T-helper 2 cell treated with Interferon-gamma antibody and Interleukin-4, amounts not matched to agents 100 ng/mL and 5 ng/mL, for 36 hours (primary cell): Measurements from ENCODE around the gene PSIP1. TPM values are rescaled to one million over a fixed set of nuclear protein-coding genes. Genes with fewer than 3 reads are reported as not detected.
"Not testable (repeated sequence)": the region's sequence is repeated elsewhere in the genome, so short reads cannot be mapped to it uniquely, and the experiment has no call there.

Experiments
- intact Hi-C: fragments of 100-400 bp; cut with micrococcal nuclease; formaldehyde crosslinking; loops from one replicate; pipeline ENCODE4 v1.15.1; 2023
- total RNA-seq: library from RNA; stranded (reverse); gene quantifications from 2 replicates; pipeline ENCODE4 v1.2.3, GENCODE V29; 2022

Gene PSIP1
- total RNA-seq = 117 and 127 TPM in 2 replicates

DNA sequence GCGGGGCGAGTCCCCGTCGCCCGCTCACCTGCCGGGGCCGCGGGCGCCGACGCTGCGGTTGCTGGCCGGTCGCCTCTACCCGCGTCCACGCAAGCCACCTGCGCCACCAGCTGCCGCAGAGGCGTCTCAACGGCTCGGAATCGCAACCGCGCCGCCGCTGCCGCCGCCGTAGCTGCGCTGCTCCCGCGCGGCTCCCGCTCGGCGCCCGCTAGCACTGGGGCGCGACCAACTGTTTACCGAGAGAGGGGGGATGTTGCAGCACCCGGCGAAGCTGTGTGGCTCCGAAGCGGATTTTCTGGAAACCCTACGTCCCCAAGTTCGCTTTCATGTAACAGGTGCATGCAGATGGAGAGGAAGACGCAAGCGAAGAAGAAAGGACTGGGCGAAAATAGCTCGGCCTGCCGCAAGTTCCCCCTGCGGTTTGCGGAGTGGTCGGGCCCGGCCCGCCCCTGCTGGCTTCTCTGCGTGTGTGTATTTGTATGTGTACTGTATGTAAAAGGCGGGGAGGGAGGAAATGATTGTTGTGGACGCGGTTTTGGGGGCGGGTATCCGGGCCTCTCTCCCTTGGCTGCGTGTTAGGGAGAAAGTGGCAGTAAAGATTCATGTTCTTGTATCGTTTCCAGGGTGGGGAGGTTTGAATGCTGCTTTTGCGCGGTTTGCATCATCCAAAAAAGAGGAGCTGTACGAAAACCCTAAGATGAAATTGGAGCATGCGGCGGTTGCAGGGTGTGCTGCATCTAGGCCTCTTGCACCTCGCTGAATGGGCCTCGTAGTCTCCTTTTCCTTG is at the start of gene PSIP1:
TSS of gene PSIP1 (minus strand) at position 182 of the 787 bp plus-strand sequence. CDS start 782 bp downstream, outside the sequence.
- intact Hi-C loops = loop anchor here (1.0 to 10.0 kb wide), 9 partner anchors 10 to 1189 kb away; partner anchors contain the start of gene SNAPC3

GRCh38 chr9:15553528-15553898 is 42.7 kb upstream of the PSIP1 start:
- intact Hi-C loops = loop anchor here (2.0 kb wide), 1 partner anchor 255 kb away; no protein-coding TSS in a partner anchor

DNA sequence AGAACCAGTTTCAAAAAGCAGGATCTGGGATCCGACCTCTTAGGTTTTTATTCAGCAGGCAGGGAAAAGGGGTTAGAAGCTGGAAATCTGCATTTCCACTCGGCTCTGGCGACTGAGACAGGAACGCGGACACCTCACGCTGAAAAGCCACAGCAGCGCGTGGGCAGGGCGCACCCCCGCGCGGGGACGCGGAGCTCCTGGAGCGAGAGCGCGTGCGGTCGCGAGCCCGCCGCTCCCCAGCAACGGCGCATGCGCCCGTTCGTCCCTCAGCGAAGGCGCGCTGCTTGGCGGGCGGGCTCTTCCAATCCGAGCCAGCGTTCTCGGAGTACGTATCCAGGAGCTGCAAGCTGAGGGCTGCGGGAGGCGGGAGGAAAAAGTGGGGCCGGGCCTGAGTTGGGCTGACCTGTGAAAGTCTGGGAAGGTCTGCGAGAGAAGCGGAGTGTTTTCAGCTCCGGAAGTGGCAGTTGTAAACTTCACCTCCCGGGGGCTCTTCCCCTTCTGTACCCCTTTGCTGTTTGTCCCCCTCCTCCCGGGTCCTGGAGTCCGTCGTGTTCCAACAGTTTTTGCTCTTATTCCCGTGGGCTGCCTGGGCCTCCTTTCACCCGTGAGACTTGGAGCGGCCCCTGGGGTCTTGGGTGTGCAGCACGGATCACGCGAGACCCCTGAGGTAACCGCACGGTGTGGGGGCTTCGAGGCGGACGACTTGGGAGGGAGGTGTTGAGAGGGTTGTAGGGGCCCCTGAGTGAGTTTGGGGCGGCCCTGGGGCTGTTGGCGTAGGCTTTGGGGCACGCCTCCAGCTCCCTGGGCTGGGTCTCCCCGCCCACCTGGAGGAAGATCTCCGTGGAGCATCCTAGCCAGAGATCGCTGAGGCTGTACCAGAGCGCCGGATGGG is 42.1 kb upstream of the PSIP1 start, which contains the start of gene CCDC171:
TSS of gene CCDC171 (plus strand) at position 408 of the 892 bp plus-strand sequence. CDS start 11,046 bp downstream, outside the sequence.
- intact Hi-C loops = loop anchor here (1.0 to 2.0 kb wide), 4 partner anchors 42 to 254 kb away; partner anchors contain the start of gene SNAPC3

- intact Hi-C loops = no loop called here
Observed at GRCh38 chr9:15549611-15550010, 38.8 kb upstream of the PSIP1 start.

DNA sequence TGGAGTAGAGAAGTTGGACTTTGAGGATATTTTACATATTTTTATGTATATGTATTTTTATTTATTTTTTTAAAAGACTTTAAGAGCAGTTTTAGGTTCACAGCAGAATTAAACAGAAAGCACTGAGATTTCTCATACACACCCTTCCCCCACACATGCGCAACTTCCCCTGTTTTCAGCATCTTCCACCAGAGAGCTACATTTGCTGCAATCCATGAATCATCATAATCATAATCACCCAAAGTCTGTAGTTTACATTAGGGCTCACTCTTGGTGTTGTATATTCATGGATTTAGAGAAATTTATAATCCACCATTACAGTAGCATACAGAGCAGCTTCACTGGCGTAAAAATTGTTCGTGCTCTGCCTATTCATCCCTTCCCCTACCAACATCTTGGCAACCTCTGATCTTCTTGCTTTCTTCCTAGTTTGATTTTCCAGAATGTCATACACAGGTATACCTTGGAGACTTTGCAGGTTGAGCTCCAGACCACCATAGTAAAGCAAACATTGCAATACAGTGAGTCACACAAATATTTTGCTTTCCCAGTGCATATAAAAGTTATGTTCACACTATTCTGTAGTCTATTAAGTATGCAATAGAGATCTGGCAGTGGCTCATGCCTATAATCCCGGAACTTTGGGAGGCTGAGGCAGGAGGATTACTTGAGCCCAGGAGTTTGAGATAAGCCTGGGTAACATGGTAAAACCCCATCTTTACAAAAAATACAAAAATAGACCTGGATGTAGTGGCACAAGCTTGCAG is 32.5 kb upstream of the PSIP1 start:
- intact Hi-C loops = no loop called here

GRCh38 chr9:15542624-15543023 is 31.9 kb upstream of the PSIP1 start:
- intact Hi-C loops = no loop called here

- intact Hi-C loops = no loop called here
Observed at GRCh38 chr9:15541872-15542271, 31.1 kb upstream of the PSIP1 start.

DNA sequence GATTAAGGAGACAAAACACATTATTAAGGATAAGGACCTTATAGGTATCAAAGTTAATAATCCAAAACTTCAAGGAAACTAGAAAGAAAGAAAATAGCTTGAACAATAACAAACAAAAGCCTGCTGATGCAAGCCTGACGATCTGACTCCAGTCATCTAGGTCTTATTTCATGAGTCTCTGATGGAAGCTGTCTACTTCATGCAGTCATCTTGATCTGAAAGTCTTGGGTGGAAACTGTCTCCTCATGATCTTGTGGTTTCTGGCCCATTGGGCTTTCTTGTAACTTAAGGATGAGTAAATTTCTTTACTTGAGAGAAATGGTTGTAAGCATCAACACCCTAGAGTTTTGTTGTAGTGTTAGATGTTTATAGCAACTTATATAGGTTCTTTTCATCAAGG is 20.6 kb upstream of the PSIP1 start:
- intact Hi-C loops = loop anchor here (10.0 kb wide), 1 partner anchor 177 kb away; no protein-coding TSS in a partner anchor

DNA sequence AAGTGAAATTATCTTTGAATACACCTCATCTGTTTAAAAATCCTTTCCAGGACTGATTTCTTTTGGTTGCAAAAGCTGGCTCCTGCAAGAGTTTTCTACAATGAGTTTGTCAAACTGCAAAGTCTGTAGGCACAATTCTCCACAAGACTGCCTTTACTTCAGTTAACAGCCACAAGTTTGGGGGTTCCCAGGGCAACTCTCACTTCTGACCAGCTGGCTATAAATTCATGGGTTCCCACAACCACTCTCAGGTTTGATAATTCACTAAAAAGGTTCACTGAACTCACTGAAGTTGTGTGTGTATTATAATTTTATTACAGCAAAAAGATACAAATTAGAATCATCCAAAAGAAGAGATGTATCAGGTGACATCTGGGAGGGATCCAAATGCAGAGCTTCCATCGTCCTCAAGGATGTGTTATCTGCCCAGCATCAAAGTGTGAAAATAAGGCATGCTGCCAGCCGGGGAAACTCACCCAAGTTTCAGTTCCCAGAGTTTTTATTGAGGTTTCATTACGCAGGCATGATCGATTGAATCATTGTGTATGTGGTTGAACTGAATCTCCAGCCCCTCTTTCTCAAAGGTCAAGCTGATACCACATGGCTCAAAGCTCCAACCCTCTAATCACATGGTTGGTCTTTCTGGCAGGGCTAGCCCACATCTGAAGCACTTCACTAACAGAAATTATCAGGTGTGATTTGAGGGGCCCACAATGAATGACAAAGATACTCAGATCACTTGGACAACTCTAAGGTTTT is 19.0 kb upstream of the PSIP1 start:
- intact Hi-C loops = loop anchor here (10.0 kb wide), 1 partner anchor 175 kb away; no protein-coding TSS in a partner anchor

GRCh38 chr9:15527035-15527434 is 16.3 kb upstream of the PSIP1 start:
- intact Hi-C loops = not testable (repeated sequence)

DNA sequence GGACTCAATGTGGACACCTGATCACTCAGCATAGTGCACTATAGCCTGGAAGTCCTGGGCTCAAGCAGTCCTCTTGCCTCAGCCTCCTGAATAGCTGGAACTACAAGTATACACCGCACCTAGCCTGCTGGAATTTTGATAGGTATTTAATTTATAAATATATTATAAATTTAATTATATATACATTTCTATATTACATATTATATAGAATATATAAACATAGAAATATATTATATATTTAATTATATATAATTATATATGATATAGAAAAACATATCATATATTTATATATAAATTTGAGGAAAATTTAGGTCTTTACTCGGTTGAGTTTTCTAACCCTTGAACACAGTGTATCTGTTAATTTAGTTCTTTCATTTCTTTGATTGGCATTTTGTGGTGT is 15.2 kb upstream of the PSIP1 start:
- intact Hi-C loops = no loop called here

DNA sequence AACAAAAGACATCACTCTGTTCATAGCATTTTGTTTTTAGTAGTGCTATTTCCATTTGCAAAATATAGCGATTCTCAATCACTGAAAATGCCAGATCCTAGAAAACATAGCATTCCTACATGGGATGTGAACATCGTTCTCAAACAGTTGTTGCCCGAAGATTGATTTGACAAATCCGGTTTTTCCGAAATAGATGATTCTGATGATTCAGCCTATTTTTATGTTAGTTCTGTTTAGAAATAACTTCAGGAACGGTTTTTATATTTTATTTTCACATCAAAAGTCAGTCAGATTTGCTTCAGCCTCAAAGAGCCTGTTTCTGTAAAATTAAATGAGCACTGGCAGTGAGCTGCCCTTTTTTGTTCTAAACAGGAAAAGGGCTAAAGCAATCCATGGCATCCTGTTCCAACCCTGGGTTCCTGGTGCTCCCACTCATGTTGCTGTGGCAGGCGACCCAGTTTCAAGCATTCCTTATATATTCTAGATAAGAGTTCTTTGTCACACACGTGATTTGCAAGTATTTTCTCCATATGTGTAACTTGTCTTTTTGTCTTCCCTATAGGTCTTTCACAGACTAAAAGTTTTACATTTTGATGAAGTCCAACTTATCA is 14.2 kb upstream of the PSIP1 start:
- intact Hi-C loops = no loop called here

- intact Hi-C loops = no loop called here
Observed at GRCh38 chr9:15522130-15522755, 11.5 kb upstream of the PSIP1 start.

- intact Hi-C loops = no loop called here
Observed at GRCh38 chr9:15521254-15521653, 10.5 kb upstream of the PSIP1 start.

- intact Hi-C loops = loop anchor here (10.0 kb wide), 1 partner anchor 525 kb away; no protein-coding TSS in a partner anchor
Observed at GRCh38 chr9:15519831-15520230, 9.1 kb upstream of the PSIP1 start.

DNA sequence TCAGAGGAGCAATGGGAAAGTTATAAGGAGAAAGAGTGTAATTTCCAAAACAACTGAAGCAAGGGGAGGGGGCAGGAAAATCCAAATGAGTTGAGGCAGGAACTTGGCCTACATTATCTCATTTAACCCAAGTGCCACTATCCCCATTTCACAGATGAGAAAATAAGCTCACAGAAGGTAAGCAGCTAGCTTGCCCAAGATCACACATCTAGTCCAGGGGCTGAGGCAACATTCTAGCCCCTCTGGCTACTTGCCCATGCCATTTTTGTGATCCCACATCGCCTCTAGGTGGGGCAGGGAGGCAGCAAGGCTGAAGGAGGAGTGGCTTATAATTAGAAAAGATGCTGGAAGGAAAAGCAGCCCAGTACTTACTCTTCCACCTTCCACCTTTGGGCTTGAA is 2.6 kb upstream of the PSIP1 start:
- intact Hi-C loops = loop anchor here (5.0 to 10.0 kb wide), 4 partner anchors 36 to 1191 kb away; no protein-coding TSS in a partner anchor

DNA sequence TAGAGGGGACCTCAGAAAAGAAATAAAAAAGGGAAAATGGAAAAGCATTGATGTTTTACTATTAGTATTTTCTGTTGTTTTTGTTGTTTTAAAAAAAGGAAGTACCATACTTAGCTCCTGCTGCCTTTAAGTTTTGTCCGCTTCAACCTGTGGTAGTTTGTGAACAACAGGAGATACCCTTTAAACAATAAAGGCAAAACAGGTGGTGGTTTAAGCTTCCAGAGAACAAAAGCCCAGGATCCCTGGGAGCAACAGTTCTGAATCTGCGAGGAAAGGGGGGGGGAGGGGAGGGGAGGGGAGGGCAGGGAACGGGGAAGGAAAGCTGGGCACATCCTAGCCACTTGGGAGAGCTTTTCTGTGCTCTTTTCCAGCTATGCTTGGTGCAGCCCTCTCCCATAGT is 2.1 kb upstream of the PSIP1 start:
- intact Hi-C loops = loop anchor here (5.0 to 10.0 kb wide), 4 partner anchors 36 to 1191 kb away; no protein-coding TSS in a partner anchor

DNA sequence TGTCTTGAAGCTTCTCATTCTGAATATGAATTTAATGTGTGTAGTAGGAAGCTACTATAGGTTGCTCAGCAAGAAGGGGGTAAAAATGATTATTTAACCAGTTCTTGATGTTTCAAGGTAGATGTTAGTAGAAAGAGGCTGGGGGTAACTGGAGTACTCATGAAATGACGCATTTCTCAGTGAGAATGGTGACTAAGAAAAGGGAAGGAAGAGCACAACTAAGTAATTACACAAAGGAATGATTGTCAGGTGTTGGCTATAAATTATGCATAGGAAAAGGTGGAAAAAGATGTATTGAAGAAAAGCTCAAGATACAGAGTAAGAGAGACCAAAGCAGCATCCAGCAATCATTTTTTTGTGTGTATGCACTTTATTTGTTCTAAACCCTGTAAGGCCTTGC is 1.4 kb upstream of the PSIP1 start:
- intact Hi-C loops = loop anchor here (5.0 to 10.0 kb wide), 4 partner anchors 35 to 1190 kb away; no protein-coding TSS in a partner anchor
